ENCODE results near the gene BRI3. TPM values are rescaled to one million over a fixed set of nuclear protein-coding genes. Genes with fewer than 3 reads are reported as not detected.
A peak's percentile ranks its signal among the peaks of the same experiment; 100 is the strongest.

The BRI3 gene
- total RNA-seq, 1 donor from 2014 or later, result 107 TPM

DNA sequence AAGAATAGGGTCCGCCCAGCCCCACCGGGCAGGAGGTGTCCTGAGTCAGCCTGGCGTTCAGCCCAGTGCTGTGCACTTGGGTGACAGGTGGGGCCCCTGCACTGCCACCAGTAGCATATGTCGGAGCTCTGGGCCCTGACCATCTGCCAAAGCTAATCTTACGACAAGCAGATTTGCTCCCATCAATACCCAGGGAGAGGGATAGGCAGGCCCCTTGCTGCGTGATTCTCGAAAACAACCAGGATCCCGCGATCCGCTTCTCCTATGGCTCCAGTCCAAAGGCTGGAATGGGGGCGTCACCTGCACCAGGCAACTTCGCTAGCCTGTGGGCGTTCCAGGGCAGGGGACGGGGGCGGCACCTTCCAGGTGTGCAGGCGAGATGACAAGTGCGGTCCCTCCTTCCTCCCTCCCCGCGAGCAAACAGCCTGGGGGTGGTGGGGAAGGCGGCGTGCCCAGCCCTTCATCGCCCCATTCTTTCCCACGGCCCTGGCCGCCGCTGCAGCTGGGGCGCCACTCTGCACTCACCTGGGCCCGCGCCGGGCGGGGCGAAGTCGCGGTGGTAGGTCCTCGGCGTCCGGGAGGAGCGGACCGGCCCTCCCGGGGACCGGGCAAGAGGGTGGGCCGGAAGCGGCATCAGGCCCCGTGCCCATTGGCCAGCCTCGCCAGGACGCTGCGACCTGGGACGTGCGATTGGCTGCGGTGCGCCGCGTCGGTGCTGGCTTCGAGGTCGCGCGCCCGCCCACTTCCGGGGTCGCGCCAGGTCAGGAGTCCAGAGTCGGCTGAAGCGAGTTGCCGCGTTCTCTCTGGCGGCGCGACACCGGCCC is 29.7 kb upstream of the BRI3 start, which contains the start of gene TECPR1:
TSS of gene TECPR1 (minus strand) at position 632 of the 824 bp plus-strand sequence. CDS start 6,086 bp downstream, outside the sequence.
- DNase-seq (ENCODE audit: extremely low read depth, low read depth, low spot score), result no peak

DNA sequence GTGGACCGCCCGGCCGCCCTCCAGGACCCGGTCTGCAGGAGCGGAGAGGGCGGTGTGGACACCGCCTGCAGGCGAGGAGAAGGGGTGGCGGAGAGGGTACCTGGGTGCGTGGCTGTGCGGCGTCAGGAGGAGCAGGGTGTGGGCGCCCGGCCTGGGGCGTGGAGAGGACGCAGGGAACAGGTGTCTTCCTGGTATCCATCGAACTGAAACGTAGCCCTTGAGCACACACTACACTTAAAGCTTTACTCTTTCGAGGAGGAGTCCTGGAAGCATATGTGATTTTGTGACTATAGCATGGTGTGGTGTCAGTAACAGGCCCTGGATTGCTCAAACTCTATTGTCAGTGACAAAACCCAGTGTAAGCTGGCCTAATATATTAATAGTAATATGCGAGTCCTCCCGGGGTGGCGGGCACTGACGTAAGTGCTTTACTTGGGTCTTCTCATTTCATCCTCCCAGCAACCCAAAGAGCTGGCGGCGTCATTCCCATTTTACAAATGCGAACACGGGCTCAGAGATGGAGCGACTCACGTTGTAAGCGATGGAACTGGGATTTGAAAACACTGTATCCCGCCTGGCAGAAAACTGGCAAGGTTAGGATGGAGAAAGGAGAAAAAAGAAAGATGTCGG is 28.9 kb upstream of the BRI3 start:
- DNase-seq (ENCODE audit: extremely low read depth, low read depth, low spot score), result no peak

GRCh38 chr7:98254516-98254915 is 27.0 kb upstream of the BRI3 start:
- no peak for DNase-seq (ENCODE audit: extremely low read depth, low read depth, low spot score)

- no peak for DNase-seq (ENCODE audit: extremely low read depth, low read depth, low spot score)
Measured at GRCh38 chr7:98254951-98255610, 26.4 kb upstream of the BRI3 start.

GRCh38 chr7:98256431-98256830 is 25.1 kb upstream of the BRI3 start:
- no peak for DNase-seq (ENCODE audit: extremely low read depth, low read depth, low spot score)

- DNase-seq (ENCODE audit: extremely low read depth, low read depth, low spot score), result no peak
Measured at GRCh38 chr7:98257701-98258100, 23.8 kb upstream of the BRI3 start.

DNA sequence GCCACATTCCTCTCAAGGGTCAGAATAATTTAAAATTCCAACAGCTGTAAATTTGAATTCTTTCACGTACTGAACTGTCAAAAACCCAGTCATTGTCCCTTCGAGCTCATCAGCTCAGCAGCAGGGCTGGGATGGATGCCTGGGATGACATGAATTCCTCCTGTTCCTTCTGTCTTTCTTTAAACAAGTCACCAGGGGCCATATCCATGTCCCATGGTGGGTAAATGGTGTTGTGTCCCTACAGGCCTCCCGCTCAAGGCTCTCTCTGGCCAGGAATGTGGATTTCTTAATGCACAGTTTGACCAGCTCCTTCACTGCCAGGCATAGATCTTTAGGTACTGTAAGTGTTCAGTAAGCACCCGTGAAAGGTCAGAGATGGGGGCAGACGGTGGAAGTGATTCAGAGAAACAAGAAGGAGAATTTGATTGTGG is 15.6 kb upstream of the BRI3 start:
- no peak for DNase-seq (ENCODE audit: extremely low read depth, low read depth, low spot score)

GRCh38 chr7:98266840-98267239 is 14.6 kb upstream of the BRI3 start:
- no peak for DNase-seq (ENCODE audit: extremely low read depth, low read depth, low spot score)

DNA sequence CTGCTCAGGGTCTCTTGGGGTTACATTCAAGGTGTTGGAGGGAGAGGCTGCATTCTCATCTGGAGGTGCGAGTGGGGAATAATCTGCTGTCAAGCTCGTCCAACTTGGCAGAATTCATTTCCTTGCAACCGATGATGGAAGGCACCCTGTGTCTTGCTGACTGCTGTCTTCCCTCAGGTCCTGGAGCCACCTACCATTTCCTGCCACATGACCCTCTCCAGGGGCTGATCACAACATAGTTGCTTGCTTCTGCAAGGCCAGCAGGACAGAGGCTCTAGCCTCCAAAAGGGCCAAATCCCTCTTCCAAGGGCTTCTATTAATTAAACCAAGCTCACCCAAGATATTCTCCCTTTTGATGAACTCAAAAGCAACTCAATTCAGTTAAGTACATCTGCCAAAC is 14.2 kb upstream of the BRI3 start:
- DNase-seq (ENCODE audit: extremely low read depth, low read depth, low spot score), result no peak

DNA sequence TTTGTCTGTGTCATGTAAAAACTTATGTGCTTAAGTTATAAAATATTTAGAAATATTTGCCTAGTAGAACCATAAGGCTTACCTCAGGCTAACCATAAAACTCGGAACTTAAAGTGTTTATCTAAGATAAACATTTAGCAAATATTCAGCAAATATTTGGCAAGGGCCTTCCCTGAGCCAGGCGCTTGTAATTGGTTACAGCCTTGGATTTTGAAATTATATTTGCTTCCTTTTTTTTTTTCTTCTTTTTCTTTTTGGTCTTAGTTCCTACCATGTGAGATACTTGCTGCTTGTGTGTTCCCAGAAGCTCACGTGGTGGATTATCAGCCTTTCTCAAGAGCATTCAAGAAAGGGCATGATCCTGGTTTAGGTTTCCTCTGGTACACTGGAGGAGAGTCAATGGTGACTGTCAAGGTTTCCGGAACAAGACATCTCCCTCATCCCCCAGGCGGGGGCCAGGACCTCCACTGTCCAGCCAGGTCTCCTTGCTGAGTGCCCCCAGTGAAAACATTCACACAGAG is 5.2 kb upstream of the BRI3 start:
- DNase-seq (ENCODE audit: extremely low read depth, low read depth, low spot score), result no peak

DNA sequence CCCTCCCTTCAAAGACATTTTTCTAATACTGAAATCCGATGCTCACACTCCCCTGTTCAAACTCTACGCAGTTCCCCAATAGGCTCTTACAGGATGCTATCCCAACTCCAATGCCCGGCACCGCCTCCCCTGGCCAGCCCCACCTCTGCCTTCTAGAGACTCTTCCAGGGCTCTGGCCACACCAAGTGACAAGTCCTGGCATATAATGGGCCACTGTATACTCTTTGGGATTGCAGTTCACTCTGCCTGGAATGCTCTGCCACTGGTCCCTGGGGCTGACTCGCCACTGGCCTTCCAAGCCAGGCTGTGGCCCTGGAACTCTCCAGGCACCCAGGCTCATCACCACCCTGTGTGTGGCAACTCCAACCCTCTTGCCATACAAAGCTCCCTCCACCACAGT is 3.1 kb upstream of the BRI3 start:
- DNase-seq (ENCODE audit: extremely low read depth, low read depth, low spot score), result no peak

DNA sequence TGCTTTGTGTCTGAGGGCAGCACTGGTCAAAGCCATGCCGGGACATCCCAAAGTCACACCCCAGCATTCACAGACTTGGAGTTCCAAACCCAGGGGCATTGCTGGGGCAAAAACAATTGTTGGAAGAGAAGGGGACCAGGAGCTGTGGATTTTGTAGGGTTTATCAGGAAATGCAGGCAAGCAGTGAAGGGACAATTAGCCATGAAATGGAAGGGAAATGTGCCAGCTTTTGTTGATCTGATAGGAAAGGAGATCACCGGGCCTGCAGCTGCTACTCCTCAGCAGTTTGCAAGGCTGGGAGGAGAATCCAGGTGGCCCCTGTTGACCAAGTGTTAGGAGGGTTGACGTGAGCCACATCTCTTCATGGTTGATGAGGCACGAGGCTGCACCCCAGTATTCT is 2.5 kb upstream of the BRI3 start:
- DNase-seq (ENCODE audit: extremely low read depth, low read depth, low spot score), result no peak

- no peak for DNase-seq (ENCODE audit: extremely low read depth, low read depth, low spot score)
Measured at GRCh38 chr7:98280296-98280695, 1.2 kb upstream of the BRI3 start.

- DNase-seq (ENCODE audit: extremely low read depth, low read depth, low spot score), result no peak
Measured at GRCh38 chr7:98281757-98282606, 496 bp downstream of the BRI3 start.

DNA sequence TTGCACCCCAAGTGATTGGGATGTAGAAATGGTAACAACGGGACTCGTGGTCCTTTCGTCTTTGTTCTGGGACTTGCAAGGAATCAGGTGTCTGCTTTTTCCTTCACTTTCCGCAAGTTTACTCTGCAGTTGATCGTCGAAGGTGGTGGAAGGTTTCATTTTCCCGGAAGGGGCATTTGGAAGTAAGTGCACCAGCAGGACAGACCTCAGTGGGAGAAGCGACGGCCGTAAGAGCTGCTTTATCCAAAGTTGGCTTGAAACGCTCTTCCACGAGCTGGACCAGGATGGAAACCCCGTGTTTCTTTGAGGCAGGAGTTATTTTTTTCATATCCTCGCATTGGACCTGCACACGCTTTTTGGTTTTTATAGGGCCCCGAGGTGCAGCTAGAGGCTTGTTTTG is 1.2 kb downstream of the BRI3 start:
- DNase-seq (ENCODE audit: extremely low read depth, low read depth, low spot score), result no peak

DNA sequence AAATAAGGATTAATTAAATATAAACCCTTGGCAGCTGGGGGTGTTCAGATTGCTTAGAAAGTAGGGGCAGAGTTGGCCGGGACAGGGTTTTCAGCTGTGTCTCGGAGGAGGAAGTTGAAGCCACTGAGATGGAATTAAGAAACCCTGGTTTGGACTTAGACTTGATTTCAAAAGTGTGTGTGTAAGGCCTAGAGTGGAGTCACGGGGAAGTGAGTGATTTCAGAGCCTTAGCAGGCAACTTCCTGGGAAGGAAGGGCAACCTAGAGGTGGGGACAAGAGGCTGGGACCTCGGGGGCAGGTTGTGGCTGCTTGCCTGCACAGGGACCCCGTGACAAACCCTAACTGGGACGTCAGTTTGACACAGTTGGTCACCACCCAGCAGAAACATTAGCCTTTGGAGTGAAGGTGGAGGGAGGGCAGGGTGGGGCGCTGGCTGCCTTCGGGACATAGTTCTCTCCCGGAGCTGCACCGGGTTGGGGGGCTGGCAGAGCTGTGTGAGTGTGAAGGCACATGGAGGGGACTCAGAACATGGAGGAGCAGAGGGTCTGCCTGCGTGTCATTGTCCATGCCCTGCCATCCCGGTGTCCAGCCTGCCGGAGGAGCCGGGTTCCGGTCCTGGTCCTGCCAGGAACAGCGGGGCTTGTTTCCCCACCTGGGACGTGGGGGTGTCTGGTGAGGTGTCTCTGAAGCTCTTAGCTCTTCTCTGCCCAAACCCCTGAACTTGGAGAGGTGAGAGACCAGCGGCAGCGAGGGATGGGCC is 1.8 kb downstream of the BRI3 start:
- DNase-seq (ENCODE audit: extremely low read depth, low read depth, low spot score), result no peak

- no peak for DNase-seq (ENCODE audit: extremely low read depth, low read depth, low spot score)
Measured at GRCh38 chr7:98283887-98284222, 2.4 kb downstream of the BRI3 start.

- DNase-seq (ENCODE audit: extremely low read depth, low read depth, low spot score), result peak; percentile 27
Measured at GRCh38 chr7:98284335-98285036, 3.0 kb downstream of the BRI3 start.
